Activated naive CD4-positive, alpha-beta T cell treated with anti-CD3 and anti-CD28 coated beads for 36 hours (primary cell): ENCODE data around the gene MACIR. TPM values are rescaled to one million over a fixed set of nuclear protein-coding genes. Genes with fewer than 3 reads are reported as not detected.

ENCODE experiments used
- CTCF ChIA-PET: fragments of 350-600 bp; sonication (Branson Sonifier 250); formaldehyde crosslinking; loops from one replicate; lab custom pipeline; 2021; ENCODE audit warnings: antibody characterized with exemption; lab: Charles Lee
- DNase-seq: peaks from one replicate; pipeline ENCODE4 v3.0.0-alpha.2; 2020
- H3K27ac Mint-ChIP-seq: one replicate; pipeline ENCODE4 v1.8.0; 2021; ENCODE audit warnings: mild to moderate bottlenecking, mixed read lengths
- H3K27me3 Mint-ChIP-seq: one replicate; pipeline ENCODE4 v1.8.0; 2021; ENCODE audit warnings: low read depth, mixed read lengths
- H3K36me3 Mint-ChIP-seq: one replicate; pipeline ENCODE4 v1.8.0; 2021; ENCODE audit warnings: low read depth, mixed read lengths
- H3K4me1 Mint-ChIP-seq: one replicate; pipeline ENCODE4 v1.8.0; 2021; ENCODE audit warnings: low read depth, mixed read lengths
- H3K4me3 Mint-ChIP-seq: one replicate; pipeline ENCODE4 v1.8.0; 2021; ENCODE audit warnings: mild to moderate bottlenecking, moderate library complexity, mixed read lengths
- H3K9me3 Mint-ChIP-seq: one replicate; pipeline ENCODE4 v1.8.0; 2021; ENCODE audit warnings: mixed read lengths
- intact Hi-C: fragments of 100-400 bp; cut with micrococcal nuclease; formaldehyde crosslinking; loops from one replicate; pipeline ENCODE4 v1.15.1; 2023
- total RNA-seq, 2 experiments: library from RNA; stranded (reverse); gene quantifications; one replicate each; pipeline ENCODE4 v1.2.3, GENCODE V29; 2021

Gene MACIR
- total RNA-seq, 2 experiments from 2014 or later, result 5.5 TPM

- Mint-ChIP-seq H3K36me3 (no peaks in the 10 kb centered on the region), H3K4me3 (no peak overlapping the region), H3K27ac (no peak overlapping the region), H3K9me3 (no peaks in the 10 kb centered on the region), H3K4me1 (peaks cover 4% of the 10 kb centered on the region), H3K27me3 (peaks cover 23% of the 10 kb centered on the region)
- DNase-seq, result no peak
- intact Hi-C loops, result no loop called here
- CTCF ChIA-PET, result no interaction called here
These were observed 9.5 kb upstream of the MACIR start for GRCh38 chr5:103249068-103249467.

- H3K9me3 Mint-ChIP-seq, result no peaks in the 10 kb centered on the region
- CTCF ChIA-PET, result no interaction called here
- no peak for DNase-seq
- H3K27ac Mint-ChIP-seq, result no peak overlapping the region
- intact Hi-C loops, result no loop called here
- peaks cover 10% of the 10 kb centered on the region for H3K27me3 Mint-ChIP-seq
- H3K4me1 Mint-ChIP-seq, result peaks cover 4% of the 10 kb centered on the region
- peaks cover 2% of the 10 kb centered on the region for H3K36me3 Mint-ChIP-seq
- no peak overlapping the region for H3K4me3 Mint-ChIP-seq
These were observed 3.6 kb upstream of the MACIR start for GRCh38 chr5:103254921-103255320.

GRCh38 chr5:103255691-103256090 lies 2.9 kb upstream of the MACIR start:
- no peak for DNase-seq
- intact Hi-C loops, result no loop called here
- no peaks in the 10 kb centered on the region for H3K9me3 Mint-ChIP-seq
- peaks cover 3% of the 10 kb centered on the region for H3K36me3 Mint-ChIP-seq
- CTCF ChIA-PET, result no interaction called here
- no peak overlapping the region for H3K27ac Mint-ChIP-seq
- no peak overlapping the region for H3K4me3 Mint-ChIP-seq
- peaks cover 10% of the 10 kb centered on the region for H3K27me3 Mint-ChIP-seq
- H3K4me1 Mint-ChIP-seq, result peaks cover 8% of the 10 kb centered on the region

- H3K36me3 Mint-ChIP-seq, result peaks cover 3% of the 10 kb centered on the region
- intact Hi-C loops, result no loop called here
- CTCF ChIA-PET, result no interaction called here
- H3K4me3 Mint-ChIP-seq, result no peak overlapping the region
- H3K9me3 Mint-ChIP-seq, result no peaks in the 10 kb centered on the region
- peaks cover 13% of the 10 kb centered on the region for H3K4me1 Mint-ChIP-seq
- no peak overlapping the region for H3K27ac Mint-ChIP-seq
- H3K27me3 Mint-ChIP-seq, result peaks cover 6% of the 10 kb centered on the region
- no peak for DNase-seq
These were observed 2.4 kb upstream of the MACIR start for GRCh38 chr5:103256178-103256577.

- Mint-ChIP-seq H3K36me3 (peaks cover 3% of the 10 kb centered on the region), H3K4me3 (peak overlapping the region; percentile 90), H3K27ac (no peak overlapping the region), H3K9me3 (no peaks in the 10 kb centered on the region), H3K27me3 (peaks cover under 1% of the 10 kb centered on the region), H3K4me1 (peaks cover 25% of the 10 kb centered on the region)
- CTCF ChIA-PET, result interaction anchor here (0.6 to 1.6 kb wide), 6 partner anchors 27 to 496 kb away, joined by 3 to 4 read pairs (median 3); no protein-coding TSS in a partner anchor
- peak; percentile 54 for DNase-seq
- intact Hi-C loops, result loop anchor here (1.0 to 2.0 kb wide), 6 partner anchors 9 to 502 kb away; partner anchors contain the start of genes GIN1, NUDT12 and PPIP5K2
These were observed 568 bp downstream of the MACIR start for GRCh38 chr5:103258957-103259704.

GRCh38 chr5:103259705-103260355 lies 1.3 kb downstream of the MACIR start:
- Mint-ChIP-seq H3K4me3 (peak overlapping the region; percentile 90), H3K36me3 (peaks cover 3% of the 10 kb centered on the region), H3K9me3 (no peaks in the 10 kb centered on the region), H3K27ac (peak overlapping the region; percentile 36), H3K4me1 (peaks cover 25% of the 10 kb centered on the region), H3K27me3 (no peaks in the 10 kb centered on the region)
- peak; percentile 17 for DNase-seq
- intact Hi-C loops, result loop anchor here (1.0 to 2.0 kb wide), 4 partner anchors 8 to 503 kb away; partner anchors contain the start of gene NUDT12
- CTCF ChIA-PET, result interaction anchor here (0.6 to 1.6 kb wide), 5 partner anchors 9 to 497 kb away, joined by 3 to 4 read pairs (median 3); no protein-coding TSS in a partner anchor

- Mint-ChIP-seq H3K4me3 (peak overlapping the region; percentile 32), H3K4me1 (peaks cover 25% of the 10 kb centered on the region), H3K27me3 (no peaks in the 10 kb centered on the region), H3K36me3 (peaks cover 3% of the 10 kb centered on the region), H3K9me3 (no peaks in the 10 kb centered on the region), H3K27ac (no peak overlapping the region)
- no peak for DNase-seq
- intact Hi-C loops, result no loop called here
- CTCF ChIA-PET, result no interaction called here
These were observed 2.4 kb downstream of the MACIR start for GRCh38 chr5:103260951-103261350.

- no peak overlapping the region for H3K4me3 Mint-ChIP-seq
- peaks cover 25% of the 10 kb centered on the region for H3K4me1 Mint-ChIP-seq
- H3K27ac Mint-ChIP-seq, result no peak overlapping the region
- intact Hi-C loops, result no loop called here
- H3K9me3 Mint-ChIP-seq, result no peaks in the 10 kb centered on the region
- peaks cover 6% of the 10 kb centered on the region for H3K36me3 Mint-ChIP-seq
- no peak for DNase-seq
- H3K27me3 Mint-ChIP-seq, result no peaks in the 10 kb centered on the region
- CTCF ChIA-PET, result no interaction called here
These were observed 3.9 kb downstream of the MACIR start for GRCh38 chr5:103262422-103262871.

- no peaks in the 10 kb centered on the region for H3K27me3 Mint-ChIP-seq
These were observed 4.5 kb downstream of the MACIR start for GRCh38 chr5:103263054-103263453.

GRCh38 chr5:103264508-103264907 lies 5.9 kb downstream of the MACIR start:
- Mint-ChIP-seq H3K27me3 (no peaks in the 10 kb centered on the region), H3K27ac (no peak overlapping the region), H3K36me3 (peaks cover 11% of the 10 kb centered on the region), H3K4me1 (peaks cover 25% of the 10 kb centered on the region), H3K9me3 (no peaks in the 10 kb centered on the region), H3K4me3 (no peak overlapping the region)
- intact Hi-C loops, result no loop called here
- DNase-seq, result no peak
- CTCF ChIA-PET, result no interaction called here

More at GRCh38 chr5:103263054-103263453, 4.5 kb downstream of the MACIR start:
- Mint-ChIP-seq H3K27ac (no peak overlapping the region), H3K4me3 (no peak overlapping the region), H3K36me3 (peaks cover 9% of the 10 kb centered on the region), H3K4me1 (peaks cover 25% of the 10 kb centered on the region), H3K9me3 (no peaks in the 10 kb centered on the region)
- intact Hi-C loops, result no loop called here
- no peak for DNase-seq
- CTCF ChIA-PET, result no interaction called here

- intact Hi-C loops, result no loop called here
- Mint-ChIP-seq H3K4me3 (no peak overlapping the region), H3K27me3 (no peaks in the 10 kb centered on the region), H3K4me1 (peaks cover 8% of the 10 kb centered on the region), H3K36me3 (peaks cover 10% of the 10 kb centered on the region), H3K27ac (no peak overlapping the region), H3K9me3 (no peaks in the 10 kb centered on the region)
- CTCF ChIA-PET, result no interaction called here
- no peak for DNase-seq
These were observed 12.0 kb downstream of the MACIR start for GRCh38 chr5:103270581-103270980.

- no peak for DNase-seq
- no peak overlapping the region for H3K27ac Mint-ChIP-seq
- no peak overlapping the region for H3K4me3 Mint-ChIP-seq
These were observed 13.2 kb downstream of the MACIR start for GRCh38 chr5:103271570-103272289.

More at GRCh38 chr5:103271570-103272289, 13.2 kb downstream of the MACIR start:
- Mint-ChIP-seq H3K27me3 (no peaks in the 10 kb centered on the region), H3K36me3 (peaks cover 14% of the 10 kb centered on the region), H3K9me3 (no peaks in the 10 kb centered on the region), H3K4me1 (peaks cover 8% of the 10 kb centered on the region)
- CTCF ChIA-PET, result no interaction called here
- intact Hi-C loops, result no loop called here
